C4-2B (cell line): ENCODE results near the gene LRBA.

Experiments used
- CTCF ChIP-seq: fragments of 450-650 bp; conservative IDR thresholded peaks from 2 replicates; pipeline ENCODE4 v1.5.1; 2017; ENCODE audit warnings: mild to moderate bottlenecking
- ZFX ChIP-seq: fragments of 450-650 bp; IDR thresholded peaks from 2 replicates; pipeline ENCODE4 v1.6.1; 2017

DNA sequence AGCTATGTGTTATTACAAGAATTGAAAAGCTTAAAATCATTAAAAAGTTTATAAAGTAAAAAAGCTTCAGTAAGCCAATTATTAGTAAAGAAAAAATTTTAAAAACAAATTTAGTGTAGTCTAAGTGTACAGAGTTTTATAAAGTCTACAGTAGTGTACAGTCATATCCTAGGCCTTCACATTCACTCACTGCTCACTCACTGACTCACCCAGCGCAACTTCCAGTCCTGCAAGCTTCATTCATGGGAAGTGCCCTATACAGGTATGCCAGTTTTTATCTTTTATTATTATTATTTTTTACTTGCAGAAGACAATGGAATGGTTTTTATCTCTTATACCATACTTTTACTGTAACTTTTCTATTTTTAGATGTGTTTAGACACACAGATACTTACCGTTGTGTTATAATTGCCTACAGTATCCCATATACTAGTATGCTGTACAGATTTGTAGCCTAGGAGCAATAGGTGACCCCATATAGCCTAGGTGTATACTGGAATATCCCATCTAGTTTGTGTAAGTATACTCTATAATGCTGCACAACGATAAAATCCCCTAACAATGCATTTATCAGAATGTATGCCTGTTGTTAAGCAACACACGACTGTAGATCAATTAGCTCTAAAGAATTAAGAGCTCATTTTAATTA, 706.1 kb downstream of the LRBA start:
- TF ChIP-seq CTCF (no peak), ZFX (no peak)
